OCI-LY1 (cell line): ENCODE results near the gene LSAMP.

Experiments used
- CTCF ChIP-seq: fragments of 200-600 bp; sonication (generic), shearing (Covaris generic); IDR thresholded peaks from 2 replicates; pipeline ENCODE4 v1.5.1; 2017; ENCODE audit warnings: mild to moderate bottlenecking, antibody characterized with exemption, low read length, moderate library complexity, mixed read lengths
- EZH2 ChIP-seq: fragments of 200-600 bp; sonication (generic), shearing (Covaris generic); IDR thresholded peaks from 2 replicates; pipeline ENCODE4 v1.8.0; 2017; ENCODE audit warnings: borderline replicate concordance, mixed run types, mild to moderate bottlenecking, antibody characterized with exemption, low read length, moderate library complexity, mixed read lengths

GRCh38 chr3:116165641-116166040, 279.6 kb downstream of the LSAMP start:
- TF ChIP-seq CTCF = no peak
- no peak for TF ChIP-seq EZH2
